Colonic mucosa (tissue), 4 donors: ENCODE measurements around the gene ADGRV1. TPM values are rescaled to one million over a fixed set of nuclear protein-coding genes. Genes with fewer than 3 reads are reported as not detected.

Experiments
- DNase-seq: peaks from one replicate; pipeline ENCODE4 v3.0.0-alpha.2; 2020
- H3K27ac ChIP-seq: fragments of 200-600 bp; one replicate; pipeline ENCODE4 v1.8.0; 2021
- H3K27me3 ChIP-seq: fragments of 200-600 bp; one replicate; pipeline ENCODE4 v1.8.0; 2021
- H3K36me3 ChIP-seq: fragments of 200-600 bp; one replicate; pipeline ENCODE4 v1.8.0; 2021
- H3K4me1 ChIP-seq: fragments of 200-600 bp; one replicate; pipeline ENCODE4 v1.8.0; 2021; ENCODE audit warnings: mild to moderate bottlenecking
- H3K4me3 ChIP-seq: fragments of 200-600 bp; one replicate; pipeline ENCODE4 v1.8.0; 2021
- H3K9ac ChIP-seq, 2 donors: one replicate each; pipeline ENCODE4 v1.7.0; 2013; ENCODE audit warnings: control low read depth in 2 of 2, low read depth in 2 of 2, low read length in 2 of 2
- H3K9me3 ChIP-seq: fragments of 200-600 bp; one replicate; pipeline ENCODE4 v1.8.0; 2021
- CTCF ChIP-seq: fragments of 200-600 bp; IDR thresholded peaks from one replicate; pipeline ENCODE4 v1.8.0; 2022; ENCODE audit warnings: antibody characterized with exemption, mild to moderate bottlenecking
- intact Hi-C: fragments of 100-400 bp; cut with DNase I; formaldehyde crosslinking; loops from one replicate; pipeline ENCODE4 v1.14.1; 2022
- total RNA-seq, 2 donors: library from RNA; stranded (reverse); fragmentation: NEBNext Ultra II Directional in 1 of 2; extraction: Animal tissue kit (Norgen Biotek cat#: 25700) in 1 of 2; gene quantifications; one replicate each; pipeline ENCODE4 v1.2.1, GENCODE V29; 2021
- donor health status: healthy.
- donor health status: DM: no; HTN: no; CAD: no.
- donor health status: DM: no; HTN: no; CAD: no.

The ADGRV1 gene
- total RNA-seq, 2 donors from 2014 or later: 5.1 to 12.9 TPM

- Histone ChIP-seq H3K4me1 (peaks cover 6% of the 10 kb centered on the region), H3K27me3 (no peaks in the 10 kb centered on the region), H3K27ac (no peak overlapping the region), H3K9ac (no peak overlapping the region), H3K36me3 (no peaks in the 10 kb centered on the region), H3K9me3 (no peaks in the 10 kb centered on the region), H3K4me3 (no peak overlapping the region)
- DNase-seq: no peak
- TF ChIP-seq CTCF: no peak
- intact Hi-C loops: no loop called here
Measured at GRCh38 chr5:91141642-91142041, 583.0 kb downstream of the ADGRV1 start.

GRCh38 chr5:91142386-91142785 lies 583.8 kb downstream of the ADGRV1 start:
- no peak for TF ChIP-seq CTCF
- DNase-seq: no peak
- no peaks in the 10 kb centered on the region for H3K36me3 ChIP-seq
- H3K27ac ChIP-seq: no peak overlapping the region
- no peaks in the 10 kb centered on the region for H3K27me3 ChIP-seq
- H3K9me3 ChIP-seq: no peaks in the 10 kb centered on the region
- H3K4me3 ChIP-seq: no peak overlapping the region
- H3K4me1 ChIP-seq: peaks cover 6% of the 10 kb centered on the region
- intact Hi-C loops: no loop called here
- H3K9ac ChIP-seq: no peak overlapping the region

GRCh38 chr5:91142819-91143218 lies 584.2 kb downstream of the ADGRV1 start:
- Histone ChIP-seq H3K4me3 (no peak overlapping the region), H3K4me1 (peaks cover 6% of the 10 kb centered on the region), H3K9me3 (no peaks in the 10 kb centered on the region), H3K27me3 (no peaks in the 10 kb centered on the region), H3K27ac (no peak overlapping the region), H3K9ac (no peak overlapping the region), H3K36me3 (no peaks in the 10 kb centered on the region)
- intact Hi-C loops: no loop called here
- no peak for TF ChIP-seq CTCF
- DNase-seq: no peak

- Histone ChIP-seq H3K9me3 (no peaks in the 10 kb centered on the region), H3K4me3 (no peak overlapping the region), H3K27ac (no peak overlapping the region), H3K4me1 (peaks cover 6% of the 10 kb centered on the region), H3K36me3 (no peaks in the 10 kb centered on the region), H3K27me3 (no peaks in the 10 kb centered on the region), H3K9ac (no peak overlapping the region)
- intact Hi-C loops: no loop called here
- DNase-seq: no peak
- TF ChIP-seq CTCF: no peak
Measured at GRCh38 chr5:91143840-91144239, 585.2 kb downstream of the ADGRV1 start.

- peak overlapping the region; percentile 20 for H3K27ac ChIP-seq
- no peak overlapping the region for H3K9ac ChIP-seq
- no peak for DNase-seq
- no peak overlapping the region for H3K4me3 ChIP-seq
- H3K9me3 ChIP-seq: no peaks in the 10 kb centered on the region
- H3K4me1 ChIP-seq: peaks cover 6% of the 10 kb centered on the region
- intact Hi-C loops: no loop called here
- H3K36me3 ChIP-seq: no peaks in the 10 kb centered on the region
- no peak for TF ChIP-seq CTCF
- H3K27me3 ChIP-seq: no peaks in the 10 kb centered on the region
Measured at GRCh38 chr5:91144491-91145332, 586.1 kb downstream of the ADGRV1 start.
